Activated naive CD8-positive, alpha-beta T cell treated with anti-CD3 and anti-CD28 coated beads, Interleukin-2, amount 10 ng/mL, durations not matched to agents 7 days and 5 days (primary cell): ENCODE data around the gene RSPH6A. TPM values are rescaled to one million over a fixed set of nuclear protein-coding genes. Genes with fewer than 3 reads are reported as not detected.

Experiments used
- ATAC-seq: fragments of 150-1000 bp; cut with Tn5 transposase; one replicate; pipeline ENCODE4 v1.10.0; 2021; ENCODE audit warnings: low read depth, moderate library complexity
- POLR2A ChIA-PET: fragments of 350-600 bp; sonication (Branson Sonifier 250); formaldehyde crosslinking; loops from one replicate; lab custom pipeline; 2021; ENCODE audit warnings: antibody characterized with exemption; lab: Charles Lee
- DNase-seq: peaks from one replicate; pipeline ENCODE4 v3.0.0; 2021
- H3K27ac Mint-ChIP-seq: one replicate; pipeline ENCODE4 v1.8.0; 2022; ENCODE audit warnings: mild to moderate bottlenecking, mixed read lengths
- H3K27me3 Mint-ChIP-seq: one replicate; pipeline ENCODE4 v1.8.0; 2022; ENCODE audit warnings: mild to moderate bottlenecking, moderate library complexity, mixed read lengths
- H3K36me3 Mint-ChIP-seq: one replicate; pipeline ENCODE4 v1.8.0; 2021; ENCODE audit warnings: mild to moderate bottlenecking, mixed read lengths
- H3K4me1 Mint-ChIP-seq: one replicate; pipeline ENCODE4 v1.8.0; 2021; ENCODE audit warnings: mixed read lengths
- H3K4me3 Mint-ChIP-seq: one replicate; pipeline ENCODE4 v1.8.0; 2022; ENCODE audit warnings: mild to moderate bottlenecking, moderate library complexity, mixed read lengths
- H3K9me3 Mint-ChIP-seq: one replicate; pipeline ENCODE4 v1.8.0; 2021; ENCODE audit warnings: mixed read lengths
- total RNA-seq, 2 experiments: library from RNA; stranded (reverse); gene quantifications; one replicate each; pipeline ENCODE4 v1.2.3, GENCODE V29; 2021

Gene RSPH6A
- total RNA-seq, 2 experiments from 2014 or later, result 0.30 to 0.40 TPM

- Mint-ChIP-seq H3K27me3 (peaks cover 46% of the 10 kb centered on the region), H3K9me3 (no peaks in the 10 kb centered on the region), H3K36me3 (peaks cover 27% of the 10 kb centered on the region), H3K4me1 (peaks cover 27% of the 10 kb centered on the region), H3K4me3 (no peak overlapping the region), H3K27ac (no peak overlapping the region)
- POLR2A ChIA-PET, result no interaction called here
- no peak for DNase-seq
- no peak for ATAC-seq
Measured at GRCh38 chr19:45789035-45789786, 25.9 kb downstream of the RSPH6A start.

- Mint-ChIP-seq H3K27ac (no peak overlapping the region), H3K4me1 (peaks cover 9% of the 10 kb centered on the region), H3K9me3 (no peaks in the 10 kb centered on the region), H3K27me3 (peaks cover 40% of the 10 kb centered on the region), H3K36me3 (peaks cover 27% of the 10 kb centered on the region), H3K4me3 (no peak overlapping the region)
- ATAC-seq, result no peak
- POLR2A ChIA-PET, result no interaction called here
- DNase-seq, result no peak
Measured at GRCh38 chr19:45786533-45786894, 28.6 kb downstream of the RSPH6A start.

- H3K27ac Mint-ChIP-seq, result no peak overlapping the region
- peaks cover 44% of the 10 kb centered on the region for H3K27me3 Mint-ChIP-seq
- H3K36me3 Mint-ChIP-seq, result peaks cover 26% of the 10 kb centered on the region
- peaks cover 5% of the 10 kb centered on the region for H3K4me1 Mint-ChIP-seq
- DNase-seq, result no peak
- H3K4me3 Mint-ChIP-seq, result no peak overlapping the region
- POLR2A ChIA-PET, result no interaction called here
- ATAC-seq, result no peak
- no peaks in the 10 kb centered on the region for H3K9me3 Mint-ChIP-seq
Measured at GRCh38 chr19:45785781-45786532, 29.2 kb downstream of the RSPH6A start.

GRCh38 chr19:45785097-45785496 lies 30.0 kb downstream of the RSPH6A start:
- H3K4me3 Mint-ChIP-seq, result no peak overlapping the region
- peaks cover 3% of the 10 kb centered on the region for H3K4me1 Mint-ChIP-seq
- POLR2A ChIA-PET, result no interaction called here
- no peaks in the 10 kb centered on the region for H3K9me3 Mint-ChIP-seq
- ATAC-seq (no peak), DNase-seq (no peak)
- peaks cover 23% of the 10 kb centered on the region for H3K36me3 Mint-ChIP-seq
- H3K27ac Mint-ChIP-seq, result no peak overlapping the region
- H3K27me3 Mint-ChIP-seq, result peaks cover 53% of the 10 kb centered on the region

- H3K4me3 Mint-ChIP-seq, result no peak overlapping the region
- H3K36me3 Mint-ChIP-seq, result peaks cover 15% of the 10 kb centered on the region
- H3K27ac Mint-ChIP-seq, result no peak overlapping the region
- peaks cover 53% of the 10 kb centered on the region for H3K27me3 Mint-ChIP-seq
- DNase-seq (no peak), ATAC-seq (no peak)
- H3K9me3 Mint-ChIP-seq, result no peaks in the 10 kb centered on the region
- peaks cover 9% of the 10 kb centered on the region for H3K4me1 Mint-ChIP-seq
- POLR2A ChIA-PET, result no interaction called here
Measured at GRCh38 chr19:45784096-45784495, 31.0 kb downstream of the RSPH6A start.

GRCh38 chr19:45782820-45783785 lies 32.0 kb downstream of the RSPH6A start:
- H3K4me1 Mint-ChIP-seq, result peaks cover 13% of the 10 kb centered on the region
- H3K4me3 Mint-ChIP-seq, result no peak overlapping the region
- no peak for ATAC-seq
- H3K36me3 Mint-ChIP-seq, result peaks cover 7% of the 10 kb centered on the region
- H3K9me3 Mint-ChIP-seq, result no peaks in the 10 kb centered on the region
- no peak overlapping the region for H3K27ac Mint-ChIP-seq
- H3K27me3 Mint-ChIP-seq, result peaks cover 44% of the 10 kb centered on the region
- DNase-seq, result no peak
- POLR2A ChIA-PET, result interaction anchor here (0.6 to 1.8 kb wide), 4 partner anchors 9 to 1962 kb away, joined by 3 to 9 read pairs (median 4); partner anchors contain the start of genes DMWD and SIX5

- Mint-ChIP-seq H3K9me3 (no peaks in the 10 kb centered on the region), H3K27me3 (peaks cover 36% of the 10 kb centered on the region), H3K27ac (no peak within 1 kb of the TSS), H3K36me3 (peaks cover 2% of the 10 kb centered on the region), H3K4me3 (no peak within 1 kb of the TSS), H3K4me1 (peaks cover 13% of the 10 kb centered on the region)
- DNase-seq (no peak), ATAC-seq (no peak)
- POLR2A ChIA-PET, result interaction anchor here (0.6 to 1.8 kb wide), 5 partner anchors 10 to 1963 kb away, joined by 3 to 9 read pairs (median 3); partner anchors contain the start of genes DMWD and SIX5
Measured at GRCh38 chr19:45782162-45782691, 32.9 kb downstream of the RSPH6A start, which contains the start of gene DMPK. Gene DMPK (minus strand): TSS chr19:45782490. CDS start chr19:45782352, 138 bp downstream.

GRCh38 chr19:45781214-45782161 lies 33.6 kb downstream of the RSPH6A start:
- peaks cover 13% of the 10 kb centered on the region for H3K4me1 Mint-ChIP-seq
- no peak overlapping the region for H3K4me3 Mint-ChIP-seq
- no peaks in the 10 kb centered on the region for H3K36me3 Mint-ChIP-seq
- POLR2A ChIA-PET, result interaction anchor here (1.3 to 1.8 kb wide), 3 partner anchors 10 to 13 kb away, joined by 3 to 9 read pairs (median 6); partner anchors contain the start of genes DMWD and SIX5
- H3K27ac Mint-ChIP-seq, result no peak overlapping the region
- ATAC-seq (no peak), DNase-seq (no peak)
- H3K9me3 Mint-ChIP-seq, result no peaks in the 10 kb centered on the region
- peaks cover 40% of the 10 kb centered on the region for H3K27me3 Mint-ChIP-seq

- no peak for ATAC-seq
- no peaks in the 10 kb centered on the region for H3K9me3 Mint-ChIP-seq
- DNase-seq, result no peak
- H3K4me1 Mint-ChIP-seq, result peaks cover 13% of the 10 kb centered on the region
- no peak overlapping the region for H3K4me3 Mint-ChIP-seq
- POLR2A ChIA-PET, result interaction anchor here (1.4 kb wide), 1 partner anchor 13 kb away, joined by 3 read pairs; no protein-coding TSS in a partner anchor
- no peaks in the 10 kb centered on the region for H3K36me3 Mint-ChIP-seq
- peaks cover 38% of the 10 kb centered on the region for H3K27me3 Mint-ChIP-seq
- no peak overlapping the region for H3K27ac Mint-ChIP-seq
Measured at GRCh38 chr19:45780448-45781213, 34.5 kb downstream of the RSPH6A start.

- ATAC-seq (no peak), DNase-seq (no peak)
- Mint-ChIP-seq H3K9me3 (no peaks in the 10 kb centered on the region), H3K4me1 (peaks cover 13% of the 10 kb centered on the region), H3K4me3 (no peak overlapping the region), H3K36me3 (no peaks in the 10 kb centered on the region), H3K27me3 (peaks cover 38% of the 10 kb centered on the region), H3K27ac (no peak overlapping the region)
- POLR2A ChIA-PET, result no interaction called here
Measured at GRCh38 chr19:45780146-45780447, 35.0 kb downstream of the RSPH6A start.
